Activated CD4-positive, alpha-beta T cell treated with anti-CD3 and anti-CD28 coated beads, Interleukin-10, Interleukin-2, amounts not matched to agents 100 ng/mL and 50 ng/mL, durations not matched to agents 16 hours and 8 hours (primary cell): ENCODE measurements around the gene IRX5.

Source experiments
- DNase-seq: peaks from one replicate; pipeline ENCODE4 v3.0.0-alpha.2; 2020

IRX5 gene

DNA sequence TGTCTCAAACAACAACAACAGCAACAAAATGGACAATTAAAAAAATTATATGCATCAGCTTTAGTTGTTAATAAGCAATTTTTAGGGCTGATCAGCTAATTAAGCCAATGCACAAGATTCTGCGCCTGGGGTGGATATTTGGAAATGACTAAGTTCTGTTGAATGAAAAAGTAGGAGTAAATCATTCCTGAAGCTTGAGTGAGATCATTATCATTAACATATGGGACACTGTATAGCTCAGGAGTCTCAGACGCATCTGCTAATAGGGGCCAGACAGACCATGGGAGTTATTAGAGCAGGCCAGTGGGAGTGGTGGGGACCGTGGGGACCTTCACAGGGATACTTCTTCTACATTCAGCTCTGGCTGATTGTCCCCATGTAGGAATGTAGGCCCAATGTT, 22.8 kb downstream of the IRX5 start:
- no peak for DNase-seq

GRCh38 chr16:54954220-54954619, 23.6 kb downstream of the IRX5 start:
- no peak for DNase-seq

GRCh38 chr16:54955757-54956156, 25.1 kb downstream of the IRX5 start:
- no peak for DNase-seq

- peak; percentile 60 for DNase-seq
These were observed 26.9 kb downstream of the IRX5 start for GRCh38 chr16:54957403-54958166.

DNA sequence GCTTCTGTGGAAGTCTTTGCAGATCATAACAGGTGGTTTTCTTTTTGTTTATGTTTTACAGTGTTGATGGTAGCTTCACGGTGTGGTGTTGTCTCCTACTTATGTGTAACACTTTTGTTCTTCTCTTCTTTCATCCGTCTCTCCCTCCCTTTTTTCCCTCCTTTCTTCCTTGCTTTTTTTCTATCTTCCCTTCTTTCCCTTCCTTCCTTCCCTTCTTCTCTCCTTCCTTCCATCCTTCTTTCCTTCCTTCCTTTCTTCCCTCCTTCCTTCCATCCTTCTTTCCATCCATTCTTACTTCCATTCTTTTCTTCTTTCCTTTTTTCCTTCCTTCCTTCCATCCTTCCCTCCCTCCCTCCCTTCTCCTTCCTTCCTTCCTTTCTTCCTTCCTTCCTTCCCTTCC, 31.4 kb downstream of the IRX5 start:
- DNase-seq, result no peak

DNA sequence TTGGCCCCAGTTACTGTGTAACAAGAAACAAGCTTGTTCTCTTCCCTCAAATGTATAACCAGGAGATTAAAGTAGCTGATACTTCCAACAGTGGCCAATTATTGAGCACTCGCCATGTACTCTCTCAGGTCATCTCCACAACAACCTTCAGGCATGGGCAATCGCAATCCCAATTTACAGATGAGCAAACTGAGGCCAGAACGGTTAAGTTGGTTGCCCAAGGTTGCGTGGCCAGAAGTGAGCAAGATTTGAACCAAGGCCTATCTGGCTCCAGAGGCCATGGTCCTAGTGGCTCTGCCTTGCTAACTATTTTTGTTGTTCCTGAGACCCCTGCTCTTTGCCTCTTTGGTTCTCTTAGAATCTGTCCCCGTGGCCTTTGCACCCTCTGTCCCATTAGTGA, 33.6 kb downstream of the IRX5 start:
- no peak for DNase-seq

- DNase-seq, result no peak
These were observed 34.8 kb downstream of the IRX5 start for GRCh38 chr16:54965464-54965863.

DNA sequence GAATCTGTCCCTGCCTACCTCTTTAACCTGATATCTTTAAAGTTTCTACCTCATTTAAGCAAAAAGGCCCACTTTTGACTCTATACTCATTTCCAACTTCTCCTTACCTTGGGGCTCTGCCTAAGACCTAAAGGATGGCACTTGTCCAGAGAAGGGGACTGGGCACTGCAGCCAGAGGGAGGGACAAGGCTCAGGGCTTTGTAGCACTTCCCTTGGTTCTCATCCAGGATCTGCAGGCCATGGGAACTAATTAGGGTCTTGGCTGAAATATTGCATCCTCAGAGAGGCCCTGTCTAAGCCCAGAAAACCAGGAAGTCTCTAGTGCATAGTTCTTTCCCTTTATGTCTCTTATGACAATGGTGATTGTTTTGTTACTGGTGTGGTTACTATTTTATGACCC, 37.3 kb downstream of the IRX5 start:
- DNase-seq, result no peak

DNA sequence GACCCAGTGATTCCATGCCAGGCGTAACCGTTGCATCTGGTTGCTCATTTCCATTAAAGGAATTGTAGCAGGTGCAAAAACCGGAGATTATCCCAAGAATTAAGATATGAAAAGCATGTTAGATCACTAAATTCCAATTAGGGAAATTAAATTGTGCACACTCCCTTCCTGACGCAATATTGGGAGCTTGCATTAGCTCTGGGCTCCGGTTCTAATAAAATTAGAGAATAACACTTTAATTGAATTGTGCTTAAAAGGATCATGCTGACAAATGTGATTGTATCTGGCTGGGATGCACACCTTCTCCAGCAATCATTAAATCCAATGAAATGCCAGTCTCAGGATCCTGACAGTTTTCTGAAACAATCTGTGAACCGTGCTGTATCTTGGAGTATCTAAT, 38.1 kb downstream of the IRX5 start:
- no peak for DNase-seq

DNA sequence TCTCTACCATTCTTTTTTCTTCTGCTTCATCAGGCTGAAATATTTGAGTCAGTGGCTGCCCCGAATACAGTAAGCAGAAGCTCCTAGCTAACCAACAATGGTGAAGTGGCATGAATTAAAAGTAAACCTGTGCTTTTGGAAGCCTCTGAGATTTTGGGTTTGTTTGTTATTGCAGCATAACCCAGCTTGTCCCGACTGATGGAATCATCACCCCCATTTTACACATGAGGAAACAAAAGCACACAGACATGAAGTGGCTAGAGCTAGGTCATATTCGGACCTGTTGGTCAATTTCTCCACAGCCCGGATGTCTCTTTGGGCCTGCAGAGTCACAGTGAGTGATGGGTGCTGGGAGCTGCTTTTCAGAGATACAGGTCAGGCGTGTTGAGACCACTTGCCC, 39.4 kb downstream of the IRX5 start:
- DNase-seq, result no peak

DNA sequence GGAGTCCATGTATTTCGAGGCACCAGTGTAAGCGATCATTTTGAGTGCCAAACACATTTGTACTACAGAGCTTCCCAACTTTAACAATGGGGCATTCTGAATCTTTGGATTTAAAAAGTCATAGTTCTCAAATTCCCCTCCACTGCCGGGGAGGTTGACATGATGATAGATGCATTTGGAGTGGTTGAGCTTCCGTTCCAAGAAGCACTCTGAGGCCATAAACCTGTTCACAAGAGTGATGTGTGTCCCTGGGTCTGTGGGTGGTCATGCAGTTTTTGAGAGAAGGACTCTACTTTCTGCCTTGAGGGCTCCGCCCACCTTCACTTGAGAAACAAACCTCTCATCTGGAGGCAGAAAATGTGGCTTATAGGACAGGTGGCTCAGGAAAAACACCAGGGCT, 43.7 kb downstream of the IRX5 start:
- DNase-seq, result no peak

GRCh38 chr16:54976651-54977200, 46.1 kb downstream of the IRX5 start:
- DNase-seq, result no peak

DNA sequence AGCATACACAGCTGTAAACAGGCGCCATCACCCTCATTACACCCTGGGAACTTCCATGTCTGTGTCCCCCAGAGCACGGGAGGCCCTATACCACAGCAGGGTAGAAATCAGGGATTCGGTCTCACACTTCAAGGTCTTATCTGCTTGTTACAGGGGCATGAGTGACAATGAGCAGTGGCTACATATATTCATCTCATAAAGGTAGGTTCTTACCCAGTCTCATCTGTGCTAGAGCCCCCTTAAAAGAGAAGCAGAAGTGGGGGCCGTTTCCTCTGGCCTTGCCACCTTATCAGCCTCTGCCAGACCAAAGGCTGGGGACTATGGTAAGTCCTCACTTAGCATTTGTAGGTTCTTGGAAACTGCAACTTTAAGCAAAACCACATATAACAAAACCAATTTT, 46.5 kb downstream of the IRX5 start:
- no peak for DNase-seq

DNA sequence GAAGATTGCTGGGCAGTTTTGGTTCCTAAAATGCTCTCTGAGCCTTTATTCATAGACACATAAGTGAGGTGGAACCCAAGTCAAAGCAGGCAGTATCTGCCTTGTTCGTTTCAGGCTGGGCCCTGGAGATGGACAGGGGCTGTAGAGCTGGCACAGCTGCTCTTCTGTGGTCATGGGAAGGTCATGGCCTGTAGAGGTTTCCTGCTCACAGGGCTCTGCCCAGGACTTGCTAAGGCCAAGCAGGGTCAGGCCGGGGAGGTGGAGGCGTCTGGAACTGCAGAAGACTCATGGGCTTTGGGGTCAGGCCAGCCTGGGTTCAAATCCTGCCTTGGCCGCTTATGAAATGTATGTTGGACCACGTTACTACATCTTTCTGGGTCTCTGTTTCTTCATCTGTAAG, 50.2 kb downstream of the IRX5 start:
- no peak for DNase-seq
